Colonic mucosa (tissue), 4 donors: Measurements from ENCODE around the gene SLC5A6. TPM values are rescaled to one million over a fixed set of nuclear protein-coding genes. Genes with fewer than 3 reads are reported as not detected.

Source experiments
- DNase-seq: peaks from one replicate; pipeline ENCODE4 v3.0.0-alpha.2; 2020
- H3K27ac ChIP-seq: fragments of 200-600 bp; one replicate; pipeline ENCODE4 v1.8.0; 2021
- H3K27me3 ChIP-seq: fragments of 200-600 bp; one replicate; pipeline ENCODE4 v1.8.0; 2021
- H3K36me3 ChIP-seq: fragments of 200-600 bp; one replicate; pipeline ENCODE4 v1.8.0; 2021
- H3K4me1 ChIP-seq: fragments of 200-600 bp; one replicate; pipeline ENCODE4 v1.8.0; 2021; ENCODE audit warnings: mild to moderate bottlenecking
- H3K4me3 ChIP-seq: fragments of 200-600 bp; one replicate; pipeline ENCODE4 v1.8.0; 2021
- H3K9ac ChIP-seq, 2 donors: one replicate each; pipeline ENCODE4 v1.7.0; 2013; ENCODE audit warnings: control low read depth in 2 of 2, low read depth in 2 of 2, low read length in 2 of 2
- H3K9me3 ChIP-seq: fragments of 200-600 bp; one replicate; pipeline ENCODE4 v1.8.0; 2021
- CTCF ChIP-seq: fragments of 200-600 bp; IDR thresholded peaks from one replicate; pipeline ENCODE4 v1.8.0; 2022; ENCODE audit warnings: antibody characterized with exemption, mild to moderate bottlenecking
- intact Hi-C: fragments of 100-400 bp; cut with DNase I; formaldehyde crosslinking; loops from one replicate; pipeline ENCODE4 v1.14.1; 2022
- total RNA-seq, 2 donors: library from RNA; stranded (reverse); fragmentation: NEBNext Ultra II Directional in 1 of 2; extraction: Animal tissue kit (Norgen Biotek cat#: 25700) in 1 of 2; gene quantifications; one replicate each; pipeline ENCODE4 v1.2.1, GENCODE V29; 2021
- donor health status: healthy.
- donor health status: DM: no; HTN: no; CAD: no.
- donor health status: DM: no; HTN: no; CAD: no.

Gene SLC5A6
- total RNA-seq, 2 donors from 2014 or later: 19.4 to 57.5 TPM

- Histone ChIP-seq H3K9me3 (no peaks in the 10 kb centered on the region), H3K36me3 (peaks cover 19% of the 10 kb centered on the region), H3K27ac (no peak overlapping the region), H3K9ac (no peak overlapping the region), H3K4me3 (no peak overlapping the region), H3K27me3 (no peaks in the 10 kb centered on the region), H3K4me1 (no peaks in the 10 kb centered on the region)
- intact Hi-C loops: no loop called here
- TF ChIP-seq CTCF: no peak
- DNase-seq: no peak
These were observed 10.3 kb upstream of the SLC5A6 start for GRCh38 chr2:27222407-27222806.

GRCh38 chr2:27221166-27221565 is 9.1 kb upstream of the SLC5A6 start:
- Histone ChIP-seq H3K4me3 (no peak overlapping the region), H3K9me3 (no peaks in the 10 kb centered on the region), H3K27ac (no peak overlapping the region), H3K36me3 (peaks cover 12% of the 10 kb centered on the region), H3K4me1 (no peaks in the 10 kb centered on the region), H3K9ac (no peak overlapping the region), H3K27me3 (no peaks in the 10 kb centered on the region)
- no peak for TF ChIP-seq CTCF
- DNase-seq: no peak
- intact Hi-C loops: no loop called here

GRCh38 chr2:27220091-27220490 is 8.0 kb upstream of the SLC5A6 start:
- Histone ChIP-seq H3K4me1 (no peaks in the 10 kb centered on the region), H3K9me3 (no peaks in the 10 kb centered on the region), H3K27me3 (no peaks in the 10 kb centered on the region), H3K36me3 (peaks cover 5% of the 10 kb centered on the region), H3K4me3 (no peak overlapping the region), H3K9ac (no peak overlapping the region), H3K27ac (no peak overlapping the region)
- no peak for TF ChIP-seq CTCF
- intact Hi-C loops: no loop called here
- no peak for DNase-seq

GRCh38 chr2:27219091-27219490 is 7.0 kb upstream of the SLC5A6 start:
- Histone ChIP-seq H3K27ac (no peak overlapping the region), H3K9ac (no peak overlapping the region), H3K9me3 (no peaks in the 10 kb centered on the region), H3K36me3 (no peaks in the 10 kb centered on the region), H3K4me1 (no peaks in the 10 kb centered on the region), H3K27me3 (no peaks in the 10 kb centered on the region), H3K4me3 (no peak overlapping the region)
- no peak for DNase-seq
- intact Hi-C loops: no loop called here
- no peak for TF ChIP-seq CTCF

- no peak overlapping the region for H3K4me3 ChIP-seq
- H3K27ac ChIP-seq: no peak overlapping the region
- H3K9ac ChIP-seq: no peak overlapping the region
- no peaks in the 10 kb centered on the region for H3K36me3 ChIP-seq
- H3K27me3 ChIP-seq: no peaks in the 10 kb centered on the region
- H3K9me3 ChIP-seq: no peaks in the 10 kb centered on the region
- H3K4me1 ChIP-seq: no peaks in the 10 kb centered on the region
- DNase-seq: no peak
- no peak for TF ChIP-seq CTCF
- intact Hi-C loops: no loop called here
These were observed 6.5 kb upstream of the SLC5A6 start for GRCh38 chr2:27218614-27219013.
